Neural progenitor cell (in vitro differentiated cells): ENCODE measurements around the gene ADAMTS18.

Source experiments
- EZH2 ChIP-seq: fragments of 200-600 bp; sonication (generic); IDR thresholded peaks from 2 replicates; pipeline ENCODE4 v1.6.1; 2017; ENCODE audit warnings: antibody characterized with exemption, mild to moderate bottlenecking, moderate library complexity
- EZH2phosphoT487 ChIP-seq: fragments of 200-600 bp; sonication (generic); IDR thresholded peaks from 2 replicates; pipeline ENCODE4 v1.6.1; 2017; ENCODE audit warnings: antibody characterized with exemption
- TF ChIP-seq, protein P1 (sequence below): fragments of 200-600 bp; sonication (generic); IDR thresholded peaks from 2 replicates; pipeline ENCODE4 v1.5.1; 2017; ENCODE audit warnings: antibody characterized with exemption, mild to moderate bottlenecking

GRCh38 chr16:77403732-77404131 is 31.1 kb downstream of the ADAMTS18 start:
- TF ChIP-seq, protein P1, sequence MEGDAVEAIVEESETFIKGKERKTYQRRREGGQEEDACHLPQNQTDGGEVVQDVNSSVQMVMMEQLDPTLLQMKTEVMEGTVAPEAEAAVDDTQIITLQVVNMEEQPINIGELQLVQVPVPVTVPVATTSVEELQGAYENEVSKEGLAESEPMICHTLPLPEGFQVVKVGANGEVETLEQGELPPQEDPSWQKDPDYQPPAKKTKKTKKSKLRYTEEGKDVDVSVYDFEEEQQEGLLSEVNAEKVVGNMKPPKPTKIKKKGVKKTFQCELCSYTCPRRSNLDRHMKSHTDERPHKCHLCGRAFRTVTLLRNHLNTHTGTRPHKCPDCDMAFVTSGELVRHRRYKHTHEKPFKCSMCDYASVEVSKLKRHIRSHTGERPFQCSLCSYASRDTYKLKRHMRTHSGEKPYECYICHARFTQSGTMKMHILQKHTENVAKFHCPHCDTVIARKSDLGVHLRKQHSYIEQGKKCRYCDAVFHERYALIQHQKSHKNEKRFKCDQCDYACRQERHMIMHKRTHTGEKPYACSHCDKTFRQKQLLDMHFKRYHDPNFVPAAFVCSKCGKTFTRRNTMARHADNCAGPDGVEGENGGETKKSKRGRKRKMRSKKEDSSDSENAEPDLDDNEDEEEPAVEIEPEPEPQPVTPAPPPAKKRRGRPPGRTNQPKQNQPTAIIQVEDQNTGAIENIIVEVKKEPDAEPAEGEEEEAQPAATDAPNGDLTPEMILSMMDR, result no peak
- TF ChIP-seq EZH2 (no peak), EZH2phosphoT487 (no peak)
